Aorta (tissue), 5 donors: ENCODE results near the gene GPR107. TPM values are rescaled to one million over a fixed set of nuclear protein-coding genes. Genes with fewer than 3 reads are reported as not detected.

ENCODE experiments used
- ATAC-seq: fragments of 200-7000 bp; cut with Tn5 transposase; one replicate; pipeline ENCODE4 v1.9.1; 2022; ENCODE audit warnings: moderate library complexity; ENCODE audit not compliant: low FRiP score
- DNase-seq, 2 donors: peaks; one replicate each; pipeline ENCODE4 v3.0.0-alpha.2; 2020
- H3K27ac ChIP-seq, 2 donors: one replicate each; pipeline ENCODE4 v1.5.1; 2013; ENCODE audit warnings: low read length in 2 of 2, mild to moderate bottlenecking in 2 of 2, moderate library complexity in 2 of 2, control low read depth in 1 of 2, inconsistent platforms in 1 of 2, low read depth in 1 of 2
- H3K27me3 ChIP-seq, 2 donors: one replicate each; pipeline ENCODE4 v1.6.1; 2013; ENCODE audit warnings: control low read depth in 1 of 2, low read length in 1 of 2, mild to moderate bottlenecking in 1 of 2, moderate library complexity in 1 of 2; ENCODE audit not compliant: insufficient read depth in 2 of 2, control insufficient read depth in 1 of 2
- H3K36me3 ChIP-seq, 2 donors: one replicate each; pipeline ENCODE4 v1.6.1; 2013; ENCODE audit warnings: control low read depth in 1 of 2, low read length in 1 of 2, mild to moderate bottlenecking in 1 of 2; ENCODE audit not compliant: insufficient read depth in 2 of 2, control insufficient read depth in 1 of 2
- H3K4me1 ChIP-seq, 2 donors: one replicate each; pipeline ENCODE4 v1.6.1; 2013; ENCODE audit warnings: low read length in 2 of 2, control low read depth in 1 of 2, mild to moderate bottlenecking in 1 of 2, moderate library complexity in 1 of 2; ENCODE audit not compliant: insufficient read depth in 2 of 2, control insufficient read depth in 1 of 2
- H3K4me3 ChIP-seq, 2 donors: one replicate each; pipeline ENCODE4 v1.5.1; 2013; ENCODE audit warnings: low read length in 2 of 2, control low read depth in 1 of 2, mild to moderate bottlenecking in 1 of 2
- H3K9me3 ChIP-seq: one replicate; pipeline ENCODE4 v1.6.1; 2013; ENCODE audit warnings: mild to moderate bottlenecking, low read length; ENCODE audit not compliant: control insufficient read depth
- WGBS, 2 donors: extraction: QIAGEN DNeasy Blood & Tissue Kit; methylation state at CpG; one replicate each; pipeline ENCODE4 v1.1.7; 2013; 5-methylcytosine and 5-hydroxymethylcytosine counted together
- intact Hi-C, 2 donors: fragments of 100-400 bp; cut with DNase I; formaldehyde crosslinking; loops; one replicate each; pipeline versions ENCODE4 v1.14.2 to v1.15.0; 2022
- polyA plus RNA-seq, 2 donors: library from polyadenylated mRNA; stranded (reverse); fragments of 200-250 nt; gene quantifications; one replicate each; pipeline ENCODE4 v1.2.3, GENCODE V29; 2013
- total RNA-seq, 2 donors: library from RNA; stranded (reverse); fragmentation: NEBNext Ultra II Directional; extraction: Animal tissue kit (Norgen Biotek cat#: 25700); gene quantifications; one replicate each; pipeline ENCODE4 v1.2.1, GENCODE V29; 2021
- donor health status: healthy with polysubstance abuse.
- donor health status: Bipolar disorder and iron deficiency.
- donor health status: DM: no; HTN: no; CAD: no.
- donor health status: DM: no; HTN: no; CAD: no.
- donor health status: DM: yes; HTN: yes; CAD: no.

GPR107 gene
- total and polyA plus RNA-seq, 4 donors: 7.4 to 48.2 (median 35.1) TPM

- intact Hi-C loops: no loop called here
- 83 to 85% methylated on average over 7 of the region's 7 CpGs for WGBS, 2 donors
- Histone ChIP-seq H3K9me3 (no peaks in the 10 kb centered on the region), H3K27me3 (no peaks in the 10 kb centered on the region), H3K36me3 (no peaks in the 10 kb centered on the region), H3K27ac (no peak overlapping the region), H3K4me3 (no peak overlapping the region), H3K4me1 (peaks cover 0 to 3% of the 10 kb centered on the region in 2 donors)
- DNase-seq (no peak), ATAC-seq (no peak)
Observed at GRCh38 chr9:130058154-130058553, 4.4 kb downstream of the GPR107 start.

DNA sequence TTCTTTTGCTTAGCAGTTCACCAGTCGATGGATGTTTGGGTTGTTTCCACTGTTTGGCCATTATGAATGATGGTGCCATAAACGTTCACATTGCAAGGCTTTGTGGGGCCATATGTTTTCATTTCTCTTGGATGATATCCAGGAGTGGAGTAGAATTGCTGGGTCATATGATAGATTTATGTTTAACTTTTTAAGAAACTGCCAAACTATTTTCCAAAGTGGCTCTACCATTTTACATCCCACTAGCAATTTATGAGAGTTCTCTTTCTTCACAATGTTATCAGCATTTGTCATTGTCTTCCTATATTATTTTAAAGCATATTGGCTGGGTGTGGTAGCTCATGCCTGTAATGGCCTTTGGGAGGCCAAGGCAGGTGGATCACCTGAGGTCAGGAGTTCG lies 5.2 kb downstream of the GPR107 start:
- no peaks in the 10 kb centered on the region for H3K36me3 ChIP-seq
- no peak overlapping the region for H3K27ac ChIP-seq
- H3K4me1 ChIP-seq: peaks cover 0 to 3% of the 10 kb centered on the region in 2 donors
- 33% methylated on average over 3 of the region's 3 CpGs for WGBS, 2 donors
- H3K4me3 ChIP-seq: no peak overlapping the region
- no peaks in the 10 kb centered on the region for H3K27me3 ChIP-seq
- intact Hi-C loops: no loop called here
- no peaks in the 10 kb centered on the region for H3K9me3 ChIP-seq
- no peak for ATAC-seq
- DNase-seq: no peak

DNA sequence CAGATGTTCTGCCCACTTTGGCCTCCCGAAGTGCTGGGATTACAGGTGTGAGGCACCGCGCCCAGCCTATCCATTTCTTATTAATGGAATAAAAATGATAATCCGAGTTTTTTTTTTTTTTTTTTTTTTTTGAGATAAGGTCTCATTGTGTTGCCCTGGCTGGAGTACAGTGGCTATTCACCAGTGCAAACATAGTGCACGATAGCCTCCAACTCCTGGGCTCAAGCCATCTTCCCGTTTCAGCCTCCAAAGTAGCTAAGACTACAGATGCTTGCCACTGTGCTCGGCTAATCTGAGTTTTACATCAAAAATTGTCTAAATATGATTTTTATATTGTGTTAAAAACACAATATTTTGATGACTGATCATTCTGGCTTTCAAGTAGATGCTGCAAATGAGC lies 6.6 kb downstream of the GPR107 start:
- no peak overlapping the region for H3K27ac ChIP-seq
- H3K9me3 ChIP-seq: no peaks in the 10 kb centered on the region
- H3K27me3 ChIP-seq: no peaks in the 10 kb centered on the region
- ATAC-seq (no peak), DNase-seq (no peak)
- no peaks in the 10 kb centered on the region for H3K4me1 ChIP-seq
- H3K36me3 ChIP-seq: no peaks in the 10 kb centered on the region
- no peak overlapping the region for H3K4me3 ChIP-seq
- whole genome bisulfite sequencing, 2 donors: 54 to 60% methylated on average over 7 of the region's 7 CpGs
- intact Hi-C loops: no loop called here

DNA sequence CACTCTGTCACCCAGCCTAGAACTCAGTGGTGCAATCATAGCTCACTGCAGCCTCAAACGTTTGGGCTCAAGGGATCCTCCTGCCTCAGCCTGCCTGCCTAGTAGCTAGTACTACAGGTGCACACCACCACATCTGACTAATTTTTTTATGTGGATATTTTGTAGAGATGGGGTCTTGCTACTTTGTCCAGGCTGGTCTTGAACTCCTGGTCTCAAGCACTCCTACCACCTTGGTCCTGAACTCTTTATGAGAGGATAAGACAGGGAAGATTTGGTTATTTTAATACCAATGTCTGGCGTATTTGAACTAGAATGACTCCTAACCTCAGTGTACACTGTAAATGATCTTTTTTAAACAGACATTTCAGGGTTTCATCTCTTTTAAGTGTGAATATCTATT lies 9.0 kb downstream of the GPR107 start:
- H3K36me3 ChIP-seq: no peaks in the 10 kb centered on the region
- DNase-seq: no peak
- no peak for ATAC-seq
- no peak overlapping the region for H3K4me3 ChIP-seq
- H3K27me3 ChIP-seq: no peaks in the 10 kb centered on the region
- WGBS, 2 donors: 77 to 83% methylated on average over 2 of the region's 2 CpGs
- H3K9me3 ChIP-seq: no peaks in the 10 kb centered on the region
- intact Hi-C loops: no loop called here
- H3K4me1 ChIP-seq: no peaks in the 10 kb centered on the region
- no peak overlapping the region for H3K27ac ChIP-seq

DNA sequence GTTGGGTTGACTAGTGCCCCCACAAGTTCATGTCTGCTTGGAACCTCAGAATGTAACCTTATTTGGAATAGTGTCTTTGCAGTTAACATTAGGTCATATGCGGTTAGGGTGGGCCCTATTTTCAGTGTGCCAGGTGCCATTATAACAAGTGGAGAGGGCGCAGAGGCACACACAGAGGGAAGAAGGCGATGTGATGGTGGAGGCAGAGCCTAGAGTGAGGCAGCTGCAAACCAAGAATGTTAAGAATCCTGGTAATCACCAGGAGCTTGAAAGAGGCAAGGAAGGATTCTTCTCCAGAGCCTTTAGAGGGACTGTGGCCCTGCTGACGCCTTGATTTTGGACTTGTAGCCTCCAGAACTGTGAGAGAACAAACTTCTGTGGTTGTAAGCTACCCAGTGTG lies 10.9 kb downstream of the GPR107 start:
- no peak for ATAC-seq
- no peaks in the 10 kb centered on the region for H3K4me1 ChIP-seq
- intact Hi-C loops: no loop called here
- no peaks in the 10 kb centered on the region for H3K9me3 ChIP-seq
- WGBS, 2 donors: 80 to 89% methylated on average over 4 of the region's 4 CpGs
- DNase-seq: no peak
- H3K36me3 ChIP-seq: no peaks in the 10 kb centered on the region
- H3K27ac ChIP-seq: no peak overlapping the region
- no peaks in the 10 kb centered on the region for H3K27me3 ChIP-seq
- no peak overlapping the region for H3K4me3 ChIP-seq

DNA sequence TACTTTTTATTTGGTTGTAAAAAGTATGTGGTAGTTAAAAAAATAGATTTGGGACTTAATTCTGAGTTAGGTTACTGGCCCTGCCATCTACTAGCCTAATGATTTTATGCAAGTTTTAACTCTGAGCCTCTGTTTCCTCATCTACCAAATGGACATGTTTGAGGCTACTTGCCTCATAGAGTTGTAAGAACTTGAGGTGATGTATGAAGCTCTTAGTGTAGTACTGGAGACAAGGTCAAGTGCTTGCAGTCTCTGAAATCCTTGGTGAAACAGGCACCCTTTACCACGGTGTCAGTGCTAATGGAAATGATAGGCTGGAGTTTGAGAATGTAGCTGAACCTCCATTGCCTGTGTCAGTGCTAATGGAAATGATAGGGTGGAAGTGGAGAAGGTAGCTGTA lies 15.3 kb downstream of the GPR107 start:
- H3K4me3 ChIP-seq: no peak overlapping the region
- H3K27ac ChIP-seq: peak overlapping the region in 1 of 2 donors; percentile 30
- intact Hi-C loops: no loop called here
- no peaks in the 10 kb centered on the region for H3K27me3 ChIP-seq
- H3K36me3 ChIP-seq: no peaks in the 10 kb centered on the region
- H3K9me3 ChIP-seq: no peaks in the 10 kb centered on the region
- ATAC-seq (no peak), DNase-seq (no peak)
- WGBS, 2 donors: 84 to 91% methylated on average over 1 of the region's 1 CpG
- peaks cover 0 to 9% of the 10 kb centered on the region in 2 donors for H3K4me1 ChIP-seq

GRCh38 chr9:130072515-130073235 lies 19.0 kb downstream of the GPR107 start:
- no peaks in the 10 kb centered on the region for H3K9me3 ChIP-seq
- no peaks in the 10 kb centered on the region for H3K27me3 ChIP-seq
- no peak for DNase-seq
- peaks cover 0 to 5% of the 10 kb centered on the region in 2 donors for H3K36me3 ChIP-seq
- ATAC-seq: no peak
- WGBS, 2 donors: 28 to 36% methylated on average over 9 of the region's 9 CpGs
- H3K4me3 ChIP-seq: no peak overlapping the region
- intact Hi-C loops: no loop called here
- no peak overlapping the region for H3K27ac ChIP-seq
- H3K4me1 ChIP-seq: peaks cover 0 to 9% of the 10 kb centered on the region in 2 donors

- H3K9me3 ChIP-seq: no peaks in the 10 kb centered on the region
- no peak overlapping the region for H3K4me3 ChIP-seq
- no peak overlapping the region for H3K27ac ChIP-seq
- DNase-seq: no peak
- peaks cover 0 to 5% of the 10 kb centered on the region in 2 donors for H3K36me3 ChIP-seq
- 8% methylated on average over 2 of the region's 2 CpGs for WGBS, 2 donors
- peaks cover 0 to 9% of the 10 kb centered on the region in 2 donors for H3K4me1 ChIP-seq
- intact Hi-C loops: no loop called here
- no peak for ATAC-seq
- no peaks in the 10 kb centered on the region for H3K27me3 ChIP-seq
Observed at GRCh38 chr9:130073373-130073772, 19.7 kb downstream of the GPR107 start.

GRCh38 chr9:130078547-130078946 lies 24.8 kb downstream of the GPR107 start:
- intact Hi-C loops: no loop called here
- DNase-seq (no peak), ATAC-seq (no peak)
- no peak overlapping the region for H3K4me3 ChIP-seq
- 90 to 91% methylated on average over 3 of the region's 3 CpGs for WGBS, 2 donors
- peaks cover 0 to 1% of the 10 kb centered on the region in 2 donors for H3K4me1 ChIP-seq
- no peaks in the 10 kb centered on the region for H3K27me3 ChIP-seq
- H3K36me3 ChIP-seq: peaks cover 0 to 11% of the 10 kb centered on the region in 2 donors
- no peak overlapping the region for H3K27ac ChIP-seq
- H3K9me3 ChIP-seq: no peaks in the 10 kb centered on the region
